Adrenal gland (tissue), 5 donors: ENCODE data around the gene MAGI1.

Experiments used
- POLR2A ChIP-seq, 2 donors: fragments of 450-650 bp; IDR thresholded peaks; one replicate each; pipeline ENCODE4 v1.6.1; 2017; ENCODE audit warnings: antibody characterized with exemption in 2 of 2, mild to moderate bottlenecking in 2 of 2, moderate library complexity in 1 of 2
- TF ChIP-seq, protein P1 (sequence below), 6 experiments: fragments of 450-650 bp in 4 of 6; fragments of 200-600 bp in 2 of 6; sonication (generic) in 1 of 6; IDR thresholded peaks; 1 replicate in 5 of 6; 2 replicates in 1 of 6; pipeline versions ENCODE4 v1.5.1 to v1.8.0; 2016 to 2021; ENCODE audit warnings: antibody characterized with exemption in 6 of 6, mild to moderate bottlenecking in 2 of 6, moderate library complexity in 1 of 6
- donor health status: DM: no; HTN: no; CAD: no.

DNA sequence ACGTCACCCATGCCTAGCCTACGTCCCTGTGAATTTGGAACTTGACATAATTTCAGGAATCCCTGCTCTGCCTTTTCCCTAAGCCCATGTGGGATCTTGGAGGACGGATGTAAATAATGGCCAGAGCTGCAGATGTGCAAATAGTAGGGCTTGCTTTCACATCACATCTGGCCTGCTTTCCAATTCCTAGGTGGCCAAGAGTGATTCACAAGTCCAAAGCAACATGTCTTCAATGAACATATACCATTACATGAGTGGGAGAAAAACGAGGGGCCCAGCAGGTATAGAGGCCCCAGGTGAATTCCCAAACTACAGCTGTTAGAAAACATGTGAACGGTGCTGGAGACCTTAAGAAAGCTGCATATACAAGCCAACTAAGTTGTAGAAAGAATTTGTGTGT lies 214.6 kb downstream of the MAGI1 start:
- TF ChIP-seq, protein P1, sequence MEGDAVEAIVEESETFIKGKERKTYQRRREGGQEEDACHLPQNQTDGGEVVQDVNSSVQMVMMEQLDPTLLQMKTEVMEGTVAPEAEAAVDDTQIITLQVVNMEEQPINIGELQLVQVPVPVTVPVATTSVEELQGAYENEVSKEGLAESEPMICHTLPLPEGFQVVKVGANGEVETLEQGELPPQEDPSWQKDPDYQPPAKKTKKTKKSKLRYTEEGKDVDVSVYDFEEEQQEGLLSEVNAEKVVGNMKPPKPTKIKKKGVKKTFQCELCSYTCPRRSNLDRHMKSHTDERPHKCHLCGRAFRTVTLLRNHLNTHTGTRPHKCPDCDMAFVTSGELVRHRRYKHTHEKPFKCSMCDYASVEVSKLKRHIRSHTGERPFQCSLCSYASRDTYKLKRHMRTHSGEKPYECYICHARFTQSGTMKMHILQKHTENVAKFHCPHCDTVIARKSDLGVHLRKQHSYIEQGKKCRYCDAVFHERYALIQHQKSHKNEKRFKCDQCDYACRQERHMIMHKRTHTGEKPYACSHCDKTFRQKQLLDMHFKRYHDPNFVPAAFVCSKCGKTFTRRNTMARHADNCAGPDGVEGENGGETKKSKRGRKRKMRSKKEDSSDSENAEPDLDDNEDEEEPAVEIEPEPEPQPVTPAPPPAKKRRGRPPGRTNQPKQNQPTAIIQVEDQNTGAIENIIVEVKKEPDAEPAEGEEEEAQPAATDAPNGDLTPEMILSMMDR (IDR thresholded peaks at IDR 0.05) = no peak
- no peak for TF ChIP-seq POLR2A (IDR thresholded peaks at IDR 0.05)
